WTC11 (cell line): ENCODE data around the gene KLHL7.

ENCODE experiments used
- CBFB ChIP-seq: sonication (generic); formaldehyde crosslinking; IDR thresholded peaks from 2 replicates; pipeline ENCODE4 v1.8.1; 2022; ENCODE audit warnings: mild to moderate bottlenecking, low read depth, missing genetic modification reagents
- CREB1 ChIP-seq: sonication (generic); formaldehyde crosslinking; IDR thresholded peaks from 2 replicates; pipeline ENCODE4 v1.8.0; 2023; ENCODE audit warnings: mild to moderate bottlenecking, missing genetic modification reagents
- OVOL2 ChIP-seq: fragments of 250-450 bp; sonication (Bioruptor Pico); IDR thresholded peaks from 2 replicates; pipeline ENCODE4 v1.9.0; 2021; ENCODE audit warnings: mild to moderate bottlenecking, borderline replicate concordance
- TF ChIP-seq, protein P1 (sequence below): fragments of 200-600 bp; IDR thresholded peaks from 2 replicates; pipeline ENCODE4 v1.8.0; 2022; ENCODE audit warnings: antibody characterized with exemption
- TF ChIP-seq, protein P2 (sequence below): sonication (generic); formaldehyde crosslinking; IDR thresholded peaks from 2 replicates; pipeline ENCODE4 v1.8.1; 2022; ENCODE audit warnings: missing genetic modification reagents, borderline replicate concordance
- TF ChIP-seq, protein P3 (sequence below): sonication (generic); formaldehyde crosslinking; IDR thresholded peaks from 2 replicates; pipeline ENCODE4 v1.8.1; 2023; ENCODE audit warnings: mild to moderate bottlenecking, missing genetic modification reagents, moderate library complexity

DNA sequence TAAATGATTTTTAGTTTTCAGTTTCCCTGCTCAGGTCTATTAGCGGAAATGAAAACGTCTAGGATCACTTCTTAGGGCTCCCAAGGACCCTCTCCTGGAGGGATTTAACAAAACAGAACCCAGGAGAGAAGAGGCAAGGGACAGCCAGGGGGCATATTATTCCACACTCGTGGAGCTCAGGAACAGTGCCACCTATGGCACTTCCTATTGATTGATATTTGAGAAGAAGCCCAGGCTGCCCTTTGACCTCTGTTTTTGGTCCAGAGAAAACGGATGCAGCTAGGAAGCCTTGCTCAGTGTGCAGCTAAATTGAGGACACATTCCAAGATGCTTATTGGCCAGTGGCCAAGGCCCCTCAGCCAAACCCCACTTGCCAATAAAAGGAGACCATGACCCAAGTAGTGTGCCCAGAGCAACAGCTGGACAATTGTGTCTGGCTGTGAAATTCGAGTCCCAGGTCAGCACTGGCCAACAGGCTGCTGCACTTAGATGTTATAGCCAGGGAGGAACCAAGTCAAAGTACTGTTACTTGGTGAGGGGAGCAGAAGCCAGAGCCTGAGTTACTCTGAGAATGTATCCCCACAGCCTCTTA lies 117.0 kb downstream of the KLHL7 start:
- no peak for TF ChIP-seq OVOL2 (CRISPR knock-in tag)
- TF ChIP-seq, protein P1, sequence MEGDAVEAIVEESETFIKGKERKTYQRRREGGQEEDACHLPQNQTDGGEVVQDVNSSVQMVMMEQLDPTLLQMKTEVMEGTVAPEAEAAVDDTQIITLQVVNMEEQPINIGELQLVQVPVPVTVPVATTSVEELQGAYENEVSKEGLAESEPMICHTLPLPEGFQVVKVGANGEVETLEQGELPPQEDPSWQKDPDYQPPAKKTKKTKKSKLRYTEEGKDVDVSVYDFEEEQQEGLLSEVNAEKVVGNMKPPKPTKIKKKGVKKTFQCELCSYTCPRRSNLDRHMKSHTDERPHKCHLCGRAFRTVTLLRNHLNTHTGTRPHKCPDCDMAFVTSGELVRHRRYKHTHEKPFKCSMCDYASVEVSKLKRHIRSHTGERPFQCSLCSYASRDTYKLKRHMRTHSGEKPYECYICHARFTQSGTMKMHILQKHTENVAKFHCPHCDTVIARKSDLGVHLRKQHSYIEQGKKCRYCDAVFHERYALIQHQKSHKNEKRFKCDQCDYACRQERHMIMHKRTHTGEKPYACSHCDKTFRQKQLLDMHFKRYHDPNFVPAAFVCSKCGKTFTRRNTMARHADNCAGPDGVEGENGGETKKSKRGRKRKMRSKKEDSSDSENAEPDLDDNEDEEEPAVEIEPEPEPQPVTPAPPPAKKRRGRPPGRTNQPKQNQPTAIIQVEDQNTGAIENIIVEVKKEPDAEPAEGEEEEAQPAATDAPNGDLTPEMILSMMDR: no peak
- TF ChIP-seq, protein P2, sequence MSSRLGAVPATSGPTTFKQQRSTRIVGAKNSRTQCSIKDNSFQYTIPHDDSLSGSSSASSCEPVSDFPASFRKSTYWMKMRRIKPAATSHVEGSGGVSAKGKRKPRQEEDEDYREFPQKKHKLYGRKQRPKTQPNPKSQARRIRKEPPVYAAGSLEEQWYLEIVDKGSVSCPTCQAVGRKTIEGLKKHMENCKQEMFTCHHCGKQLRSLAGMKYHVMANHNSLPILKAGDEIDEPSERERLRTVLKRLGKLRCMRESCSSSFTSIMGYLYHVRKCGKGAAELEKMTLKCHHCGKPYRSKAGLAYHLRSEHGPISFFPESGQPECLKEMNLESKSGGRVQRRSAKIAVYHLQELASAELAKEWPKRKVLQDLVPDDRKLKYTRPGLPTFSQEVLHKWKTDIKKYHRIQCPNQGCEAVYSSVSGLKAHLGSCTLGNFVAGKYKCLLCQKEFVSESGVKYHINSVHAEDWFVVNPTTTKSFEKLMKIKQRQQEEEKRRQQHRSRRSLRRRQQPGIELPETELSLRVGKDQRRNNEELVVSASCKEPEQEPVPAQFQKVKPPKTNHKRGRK (CRISPR knock-in tag): no peak
- no peak for TF ChIP-seq CREB1 (CRISPR knock-in tag)
- TF ChIP-seq, protein P3, sequence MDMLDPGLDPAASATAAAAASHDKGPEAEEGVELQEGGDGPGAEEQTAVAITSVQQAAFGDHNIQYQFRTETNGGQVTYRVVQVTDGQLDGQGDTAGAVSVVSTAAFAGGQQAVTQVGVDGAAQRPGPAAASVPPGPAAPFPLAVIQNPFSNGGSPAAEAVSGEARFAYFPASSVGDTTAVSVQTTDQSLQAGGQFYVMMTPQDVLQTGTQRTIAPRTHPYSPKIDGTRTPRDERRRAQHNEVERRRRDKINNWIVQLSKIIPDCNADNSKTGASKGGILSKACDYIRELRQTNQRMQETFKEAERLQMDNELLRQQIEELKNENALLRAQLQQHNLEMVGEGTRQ (CRISPR knock-in tag): no peak
- TF ChIP-seq CBFB (CRISPR knock-in tag): no peak
